ENCODE measurements around the gene NEK4.

DNA sequence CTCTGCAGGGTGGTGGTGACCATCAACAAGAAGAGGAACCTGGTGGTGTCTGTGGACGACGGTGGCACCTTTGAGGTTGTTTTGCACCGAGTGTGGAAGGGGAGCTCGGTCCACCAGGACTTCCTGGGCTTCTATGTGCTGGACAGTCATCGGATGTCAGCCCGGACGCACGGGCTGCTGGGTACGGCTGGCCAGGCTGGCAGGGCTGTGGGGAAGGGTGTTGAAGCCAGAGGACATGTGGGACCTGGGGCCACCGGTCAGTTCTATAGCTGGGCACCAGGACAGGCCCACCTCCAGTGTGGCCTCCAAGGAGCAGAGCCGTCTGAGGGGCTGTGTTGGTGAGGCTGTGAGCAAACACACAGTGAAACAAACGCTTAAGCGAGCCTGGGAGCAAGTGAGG lies 20.0 kb upstream of the NEK4 start:
- TF ChIP-seq, protein P1, sequence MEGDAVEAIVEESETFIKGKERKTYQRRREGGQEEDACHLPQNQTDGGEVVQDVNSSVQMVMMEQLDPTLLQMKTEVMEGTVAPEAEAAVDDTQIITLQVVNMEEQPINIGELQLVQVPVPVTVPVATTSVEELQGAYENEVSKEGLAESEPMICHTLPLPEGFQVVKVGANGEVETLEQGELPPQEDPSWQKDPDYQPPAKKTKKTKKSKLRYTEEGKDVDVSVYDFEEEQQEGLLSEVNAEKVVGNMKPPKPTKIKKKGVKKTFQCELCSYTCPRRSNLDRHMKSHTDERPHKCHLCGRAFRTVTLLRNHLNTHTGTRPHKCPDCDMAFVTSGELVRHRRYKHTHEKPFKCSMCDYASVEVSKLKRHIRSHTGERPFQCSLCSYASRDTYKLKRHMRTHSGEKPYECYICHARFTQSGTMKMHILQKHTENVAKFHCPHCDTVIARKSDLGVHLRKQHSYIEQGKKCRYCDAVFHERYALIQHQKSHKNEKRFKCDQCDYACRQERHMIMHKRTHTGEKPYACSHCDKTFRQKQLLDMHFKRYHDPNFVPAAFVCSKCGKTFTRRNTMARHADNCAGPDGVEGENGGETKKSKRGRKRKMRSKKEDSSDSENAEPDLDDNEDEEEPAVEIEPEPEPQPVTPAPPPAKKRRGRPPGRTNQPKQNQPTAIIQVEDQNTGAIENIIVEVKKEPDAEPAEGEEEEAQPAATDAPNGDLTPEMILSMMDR (IDR thresholded peaks at IDR 0.05): no peak
- TF ChIP-seq POLR2A (IDR thresholded peaks at IDR 0.05): no peak

Measured in adrenal gland (tissue), 5 donors.